ENCODE results near the gene FAM131C.

Gene FAM131C

GRCh38 chr1:16090076-16090826, 16.8 kb upstream of the FAM131C start:
- H3K9ac ChIP-seq (ENCODE audit: low read length): no peak overlapping the region
- H3K9me3 ChIP-seq (ENCODE audit: insufficient read depth, low read length): no peaks in the 10 kb centered on the region
- no peak for TF ChIP-seq EZH2phosphoT487 (IDR thresholded peaks at IDR 0.05; ENCODE audit: low read depth)
- no peak for TF ChIP-seq CTCF (IDR thresholded peaks at IDR 0.05; ENCODE audit: low read depth, low read length)
- no peak overlapping the region for H2AFZ ChIP-seq (ENCODE audit: low read depth, low read length)
- no peak overlapping the region for H3K4me3 ChIP-seq (ENCODE audit: low read length)
- no peak overlapping the region for H3K27ac ChIP-seq (ENCODE audit: low read length)
- no peaks in the 10 kb centered on the region for H4K20me1 ChIP-seq (ENCODE audit: insufficient read depth, low read length)
- H3K4me2 ChIP-seq (ENCODE audit: low read length): peak overlapping the region; percentile 40; the same call in 1 of the 2 replicates
- H3K4me1 ChIP-seq (ENCODE audit: low read length): peaks cover 12% of the 10 kb centered on the region
- H3K79me2 ChIP-seq (ENCODE audit: low read length): no peaks in the 10 kb centered on the region
- H3K27me3 ChIP-seq (ENCODE audit: low read depth, low read length): no peaks in the 10 kb centered on the region
- H3K36me3 ChIP-seq (replicated peaks; ENCODE audit: low read depth, low read length): no peaks in the 10 kb centered on the region

GRCh38 chr1:16088996-16089395, 15.5 kb upstream of the FAM131C start:
- TF ChIP-seq CTCF (IDR thresholded peaks at IDR 0.05; ENCODE audit: low read depth, low read length) (no peak), EZH2phosphoT487 (IDR thresholded peaks at IDR 0.05; ENCODE audit: low read depth) (no peak)
- H3K4me3 ChIP-seq (ENCODE audit: low read length): no peak overlapping the region
- H3K27me3 ChIP-seq (ENCODE audit: low read depth, low read length): no peaks in the 10 kb centered on the region
- H3K4me2 ChIP-seq (ENCODE audit: low read length): no peak overlapping the region
- H3K9me3 ChIP-seq (ENCODE audit: insufficient read depth, low read length): no peaks in the 10 kb centered on the region
- H4K20me1 ChIP-seq (ENCODE audit: insufficient read depth, low read length): no peaks in the 10 kb centered on the region
- H3K27ac ChIP-seq (ENCODE audit: low read length): no peak overlapping the region
- H3K79me2 ChIP-seq (ENCODE audit: low read length): no peaks in the 10 kb centered on the region
- H3K4me1 ChIP-seq (ENCODE audit: low read length): peaks cover 12% of the 10 kb centered on the region
- H3K36me3 ChIP-seq (replicated peaks; ENCODE audit: low read depth, low read length): no peaks in the 10 kb centered on the region
- H3K9ac ChIP-seq (ENCODE audit: low read length): no peak overlapping the region
- H2AFZ ChIP-seq (ENCODE audit: low read depth, low read length): no peak overlapping the region

- peaks cover 12% of the 10 kb centered on the region for H3K4me1 ChIP-seq (ENCODE audit: low read length)
- H3K79me2 ChIP-seq (ENCODE audit: low read length): no peaks in the 10 kb centered on the region
- H3K4me2 ChIP-seq (ENCODE audit: low read length): no peak overlapping the region
- no peaks in the 10 kb centered on the region for H3K9me3 ChIP-seq (ENCODE audit: insufficient read depth, low read length)
- no peak overlapping the region for H2AFZ ChIP-seq (ENCODE audit: low read depth, low read length)
- H3K27ac ChIP-seq (ENCODE audit: low read length): no peak overlapping the region
- TF ChIP-seq CTCF (IDR thresholded peaks at IDR 0.05; ENCODE audit: low read depth, low read length) (no peak), EZH2phosphoT487 (IDR thresholded peaks at IDR 0.05; ENCODE audit: low read depth) (no peak)
- no peaks in the 10 kb centered on the region for H4K20me1 ChIP-seq (ENCODE audit: insufficient read depth, low read length)
- H3K36me3 ChIP-seq (replicated peaks; ENCODE audit: low read depth, low read length): no peaks in the 10 kb centered on the region
- H3K27me3 ChIP-seq (ENCODE audit: low read depth, low read length): no peaks in the 10 kb centered on the region
- H3K9ac ChIP-seq (ENCODE audit: low read length): no peak overlapping the region
- H3K4me3 ChIP-seq (ENCODE audit: low read length): no peak overlapping the region
Measured at GRCh38 chr1:16088351-16088911, 15.0 kb upstream of the FAM131C start.

GRCh38 chr1:16087733-16088132, 14.3 kb upstream of the FAM131C start:
- no peak overlapping the region for H3K9ac ChIP-seq (ENCODE audit: low read length)
- H3K4me2 ChIP-seq (ENCODE audit: low read length): no peak overlapping the region
- no peak overlapping the region for H2AFZ ChIP-seq (ENCODE audit: low read depth, low read length)
- H4K20me1 ChIP-seq (ENCODE audit: insufficient read depth, low read length): no peaks in the 10 kb centered on the region
- no peak for TF ChIP-seq CTCF (IDR thresholded peaks at IDR 0.05; ENCODE audit: low read depth, low read length)
- TF ChIP-seq EZH2phosphoT487 (IDR thresholded peaks at IDR 0.05; ENCODE audit: low read depth): no peak
- H3K4me3 ChIP-seq (ENCODE audit: low read length): no peak overlapping the region
- H3K79me2 ChIP-seq (ENCODE audit: low read length): no peaks in the 10 kb centered on the region
- no peaks in the 10 kb centered on the region for H3K36me3 ChIP-seq (replicated peaks; ENCODE audit: low read depth, low read length)
- H3K27me3 ChIP-seq (ENCODE audit: low read depth, low read length): no peaks in the 10 kb centered on the region
- no peak overlapping the region for H3K27ac ChIP-seq (ENCODE audit: low read length)
- peaks cover 12% of the 10 kb centered on the region for H3K4me1 ChIP-seq (ENCODE audit: low read length)
- H3K9me3 ChIP-seq (ENCODE audit: insufficient read depth, low read length): no peaks in the 10 kb centered on the region

All from OCI-LY3 (cell line).